MCF 10A (cell line): ENCODE measurements around the gene COX6B2. TPM values are rescaled to one million over a fixed set of nuclear protein-coding genes. Genes with fewer than 3 reads are reported as not detected.

Source experiments
- BruUV-seq: library from RNA; stranded (reverse); fragments of 400-500 nt; replicated peaks from 2 replicates; lab custom pipeline; 2021; lab: Mats Ljungman, UMichigan
- CTCF ChIA-PET: fragments of 300-600 bp; sonication (Branson Sonifier 250); formaldehyde crosslinking; extraction: SDS; loops from one replicate; lab custom pipeline; 2021; ENCODE audit warnings: antibody characterized with exemption, inconsistent platforms; lab: Yijun Ruan, JAX
- POLR2A ChIA-PET: fragments of 300-600, 350-650 bp; sonication (Branson Sonifier 250); formaldehyde crosslinking; extraction: SDS; loops from one replicate; lab custom pipeline; 2020; ENCODE audit warnings: antibody characterized with exemption, inconsistent platforms; lab: Yijun Ruan, JAX
- DNase-seq: peaks from one replicate; pipeline ENCODE4 v3.0.0-alpha.2; 2018; ENCODE audit not compliant: unreplicated experiment
- H3K27ac Mint-ChIP-seq: one replicate; pipeline ENCODE4 v1.8.0; 2022; ENCODE audit warnings: mild to moderate bottlenecking, low read depth, mixed read lengths; ENCODE audit not compliant: unreplicated experiment
- H3K27me3 Mint-ChIP-seq: one replicate; pipeline ENCODE4 v1.8.0; 2022; ENCODE audit warnings: mixed read lengths; ENCODE audit not compliant: insufficient read depth, unreplicated experiment
- H3K36me3 Mint-ChIP-seq: one replicate; pipeline ENCODE4 v1.8.0; 2022; ENCODE audit warnings: mild to moderate bottlenecking, moderate library complexity, mixed read lengths; ENCODE audit not compliant: insufficient read depth, unreplicated experiment
- H3K4me1 Mint-ChIP-seq: one replicate; pipeline ENCODE4 v1.8.0; 2022; ENCODE audit warnings: mixed read lengths; ENCODE audit not compliant: insufficient read depth, unreplicated experiment
- H3K4me3 Mint-ChIP-seq: one replicate; pipeline ENCODE4 v1.8.0; 2022; ENCODE audit warnings: mild to moderate bottlenecking, moderate library complexity, mixed read lengths; ENCODE audit not compliant: unreplicated experiment
- H3K9me3 Mint-ChIP-seq: one replicate; pipeline ENCODE4 v1.8.0; 2022; ENCODE audit warnings: mixed read lengths; ENCODE audit not compliant: unreplicated experiment
- CTCF ChIP-seq: fragments of 200-600 bp; IDR thresholded peaks from one replicate; pipeline ENCODE4 v1.8.0; 2022; ENCODE audit warnings: antibody characterized with exemption, mild to moderate bottlenecking; ENCODE audit not compliant: unreplicated experiment
- intact Hi-C: fragments of 100-400 bp; cut with micrococcal nuclease; formaldehyde crosslinking; loops from 2 replicates; pipeline ENCODE4 v1.14.1; 2022
- total RNA-seq: library from RNA; stranded (reverse); gene quantifications from 2 replicates; pipeline ENCODE4 v1.2.3, GENCODE V29; 2022

Gene COX6B2
- total RNA-seq, 1 experiment from 2014 or later: 0.33 TPM

- Mint-ChIP-seq H3K36me3 (peaks cover 5% of the 10 kb centered on the region), H3K27ac (no peak overlapping the region), H3K4me1 (no peaks in the 10 kb centered on the region), H3K4me3 (no peak overlapping the region), H3K9me3 (no peaks in the 10 kb centered on the region), H3K27me3 (no peaks in the 10 kb centered on the region)
- no peak for TF ChIP-seq CTCF
- no peak for DNase-seq
- intact Hi-C loops: no loop called here
- CTCF ChIA-PET: interaction anchor here (1.7 to 3.3 kb wide), 2 partner anchors 11 to 155 kb away, joined by 3 to 28 read pairs; no protein-coding TSS in a partner anchor
- BruUV-seq: no TSS peak
- POLR2A ChIA-PET: interaction anchor here (1.3 to 1.4 kb wide), 2 partner anchors 26 to 123 kb away, joined by 3 read pairs; no protein-coding TSS in a partner anchor
Measured at GRCh38 chr19:55312621-55313512, 41.7 kb downstream of the COX6B2 start.

GRCh38 chr19:55311797-55312196, 42.7 kb downstream of the COX6B2 start:
- POLR2A ChIA-PET: interaction anchor here (0.7 kb wide), 1 partner anchor 11 kb away, joined by 3 read pairs; no protein-coding TSS in a partner anchor
- intact Hi-C loops: no loop called here
- CTCF ChIA-PET: interaction anchor here (3.3 kb wide), 1 partner anchor 9 kb away, joined by 28 read pairs; no protein-coding TSS in a partner anchor
- no peak for DNase-seq
- Mint-ChIP-seq H3K4me1 (no peaks in the 10 kb centered on the region), H3K27ac (no peak overlapping the region), H3K36me3 (peaks cover 5% of the 10 kb centered on the region), H3K4me3 (no peak overlapping the region), H3K9me3 (no peaks in the 10 kb centered on the region), H3K27me3 (no peaks in the 10 kb centered on the region)
- BruUV-seq: no TSS peak
- TF ChIP-seq CTCF: no peak

- ChIA-PET POLR2A (interaction anchor here (0.7 kb wide), 2 partner anchors 11 to 56 kb away, joined by 3 to 4 read pairs; no protein-coding TSS in a partner anchor), CTCF (interaction anchor here (3.3 kb wide), 1 partner anchor 9 kb away, joined by 28 read pairs; no protein-coding TSS in a partner anchor)
- intact Hi-C loops: no loop called here
- no peaks in the 10 kb centered on the region for H3K4me1 Mint-ChIP-seq
- H3K27me3 Mint-ChIP-seq: no peaks in the 10 kb centered on the region
- no peak overlapping the region for H3K4me3 Mint-ChIP-seq
- no peaks in the 10 kb centered on the region for H3K9me3 Mint-ChIP-seq
- BruUV-seq: no TSS peak
- peaks cover 5% of the 10 kb centered on the region for H3K36me3 Mint-ChIP-seq
- H3K27ac Mint-ChIP-seq: no peak overlapping the region
- TF ChIP-seq CTCF: no peak
- DNase-seq: no peak
Measured at GRCh38 chr19:55311397-55311796, 43.1 kb downstream of the COX6B2 start.

- BruUV-seq: no TSS peak
- Mint-ChIP-seq H3K36me3 (peaks cover 5% of the 10 kb centered on the region), H3K4me1 (no peaks in the 10 kb centered on the region), H3K27ac (peak overlapping the region; percentile 57), H3K9me3 (no peaks in the 10 kb centered on the region), H3K4me3 (no peak overlapping the region), H3K27me3 (no peaks in the 10 kb centered on the region)
- POLR2A ChIA-PET: interaction anchor here (0.7 kb wide), 1 partner anchor 55 kb away, joined by 4 read pairs; no protein-coding TSS in a partner anchor
- intact Hi-C loops: no loop called here
- DNase-seq: no peak
- no peak for TF ChIP-seq CTCF
- CTCF ChIA-PET: interaction anchor here (1.8 to 3.3 kb wide), 2 partner anchors 8 to 9 kb away, joined by 6 to 28 read pairs; no protein-coding TSS in a partner anchor
Measured at GRCh38 chr19:55310498-55310897, 44.0 kb downstream of the COX6B2 start.
